Endothelial cell of umbilical vein (primary cell): ENCODE data around the gene TMC6. TPM values are rescaled to one million over a fixed set of nuclear protein-coding genes. Genes with fewer than 3 reads are reported as not detected.

Source experiments
- BruUV-seq: library from RNA; stranded (reverse); fragments of 400-500 nt; replicated peaks from 2 replicates; lab custom pipeline; 2021; lab: Mats Ljungman, UMichigan
- CTCF ChIA-PET: fragments of 300-600, 350-600 bp; sonication (Branson Sonifier 250); formaldehyde crosslinking; loops from one replicate; lab custom pipeline; 2021; ENCODE audit warnings: antibody characterized with exemption, inconsistent platforms; lab: Charles Lee
- POLR2A ChIA-PET: fragments of 300-600, 350-600 bp; sonication (Branson Sonifier 250); formaldehyde crosslinking; loops from one replicate; lab custom pipeline; 2021; ENCODE audit warnings: antibody characterized with exemption, inconsistent platforms; lab: Charles Lee
- DNase-seq: peaks from one replicate; pipeline ENCODE4 v3.0.0-alpha.2; 2011; ENCODE audit warnings: low read depth, low spot score
- FAIRE-seq: peaks from 2 replicates; lab custom pipeline; 2011; peaks lifted over from hg19 to GRCh38; lab: Jason Lieb, UNC
- H2AFZ ChIP-seq: 2 replicates; pipeline ENCODE4 v1.6.0; 2012; ENCODE audit warnings: low read depth, low read length, control low read depth, inconsistent platforms
- H3K27ac ChIP-seq: 2 replicates; pipeline ENCODE4 v1.5.1; 2011; ENCODE audit warnings: low read depth, mild to moderate bottlenecking, control low read depth, low read length, moderate library complexity; ENCODE audit not compliant: insufficient read depth
- H3K27me3 ChIP-seq, 2 experiments: 2 replicates each; pipeline versions ENCODE4 v1.6.0 to v1.6.1; 2011; ENCODE audit warnings: low read length in 2 of 2, mixed read lengths in 1 of 2; ENCODE audit not compliant: control insufficient read depth in 2 of 2, insufficient read depth in 2 of 2
- H3K36me3 ChIP-seq, 2 experiments: 2 replicates in 1 of 2; 3 replicates in 1 of 2; pipeline ENCODE4 v1.5.1; 2011; ENCODE audit warnings: low read length in 2 of 2, mild to moderate bottlenecking in 1 of 2, moderate library complexity in 1 of 2; ENCODE audit not compliant: control insufficient read depth in 2 of 2, insufficient read depth in 2 of 2; ENCODE audit errors: extremely low read depth in 1 of 2
- H3K4me1 ChIP-seq: 3 replicates; pipeline ENCODE4 v1.5.1; 2011; ENCODE audit warnings: mild to moderate bottlenecking, low read length; ENCODE audit not compliant: control insufficient read depth, insufficient read depth; ENCODE audit errors: extremely low read depth
- H3K4me2 ChIP-seq: 2 replicates; pipeline ENCODE4 v1.6.1; 2011; ENCODE audit warnings: low read length, control low read depth, mixed read lengths; ENCODE audit not compliant: insufficient read depth
- H3K4me3 ChIP-seq, 3 experiments: fragments of 200-600 bp in 1 of 3; sonication (generic), shearing (Covaris generic) in 1 of 3; replicated peaks in 1 of 3; 2 replicates each; pipeline ENCODE4 v1.5.1; 2011 to 2016; ENCODE audit warnings: control low read depth in 3 of 3, low read length in 3 of 3, mild to moderate bottlenecking in 2 of 3, inconsistent platforms in 1 of 3, low read depth in 1 of 3, moderate library complexity in 1 of 3; ENCODE audit not compliant: insufficient read depth in 1 of 3
- H3K79me2 ChIP-seq: 2 replicates; pipeline ENCODE4 v1.6.0; 2012; ENCODE audit warnings: low read length, inconsistent platforms; ENCODE audit not compliant: control insufficient read depth, insufficient read depth
- H3K9ac ChIP-seq: replicated peaks from 2 replicates; pipeline ENCODE3; 2011; ENCODE audit warnings: low read length, control low read depth; ENCODE audit not compliant: insufficient read depth; ENCODE audit errors: extremely low read depth
- H3K9me1 ChIP-seq: replicated peaks from 3 replicates; pipeline ENCODE4 v1.6.0; 2011; ENCODE audit warnings: mild to moderate bottlenecking, low read length; ENCODE audit not compliant: control insufficient read depth, insufficient read depth; ENCODE audit errors: extremely low read depth
- H3K9me3 ChIP-seq: replicated peaks from 2 replicates; pipeline ENCODE4 v1.5.1; 2012; ENCODE audit warnings: low read length, inconsistent platforms; ENCODE audit not compliant: control insufficient read depth, insufficient read depth
- H4K20me1 ChIP-seq: replicated peaks from 2 replicates; pipeline ENCODE3; 2011; ENCODE audit warnings: mild to moderate bottlenecking, low read length; ENCODE audit not compliant: control insufficient read depth, insufficient read depth; ENCODE audit errors: extremely low read depth
- EZH2 ChIP-seq: IDR thresholded peaks from 2 replicates; pipeline ENCODE4 v1.6.1; 2012; ENCODE audit warnings: borderline replicate concordance, low read depth, mild to moderate bottlenecking, moderate library complexity, low read length, inconsistent platforms; ENCODE audit not compliant: severe bottlenecking
- GATA2 ChIP-seq: IDR thresholded peaks from 2 replicates; pipeline ENCODE4 v1.7.0; 2011; ENCODE audit warnings: low read depth, mild to moderate bottlenecking, moderate library complexity, mixed read lengths, low read length; ENCODE audit not compliant: insufficient read length, insufficient read depth
- POLR2A ChIP-seq: IDR thresholded peaks from 2 replicates; pipeline ENCODE4 v1.6.1; 2012; ENCODE audit warnings: low read depth, mild to moderate bottlenecking, control low read depth, low read length
- POLR2AphosphoS5 ChIP-seq: IDR thresholded peaks from 2 replicates; pipeline ENCODE4 v1.6.1; 2012; ENCODE audit warnings: low read depth, mild to moderate bottlenecking, control low read depth, low read length, moderate library complexity; ENCODE audit not compliant: insufficient read depth
- dilution Hi-C: fragments of 300-500 bp; cut with MboI; formaldehyde crosslinking; loops from one replicate; pipeline ENCODE4 v1.15.0; 2019; ENCODE audit warnings: low sequenced_read_pairs; ENCODE audit not compliant: extremely low pct_ligation_motif_present
- intact Hi-C: fragments of 100-400 bp; cut with micrococcal nuclease; formaldehyde crosslinking; loops from one replicate; pipeline ENCODE4 v1.10.0; 2022
- polyA plus RNA-seq, 4 experiments: library from polyadenylated mRNA; depleted of rRNA in 3 of 4; stranded (reverse) in 3 of 4; unstranded in 1 of 4; fragments of >200 nt; gene quantifications; 2 replicates each; pipeline versions ENCODE4 v1.2.1 to v1.2.3, GENCODE V29; 2011 to 2012; ENCODE audit warnings: missing spikeins in 1 of 4
- total RNA-seq: library from RNA; stranded (reverse); gene quantifications from 2 replicates; pipeline ENCODE4 v1.2.3, GENCODE V29; 2021
- TF ChIP-seq, protein P1 (sequence below), 2 donors: IDR thresholded peaks; 1 replicate in 1 of 2; 2 replicates in 1 of 2; pipeline ENCODE4 v1.5.1; 2011; ENCODE audit warnings: low read length in 2 of 2, mild to moderate bottlenecking in 2 of 2, moderate library complexity in 2 of 2, control low read depth in 1 of 2, inconsistent platforms in 1 of 2, low read depth in 1 of 2; ENCODE audit not compliant: insufficient read depth in 1 of 2; ENCODE audit errors: extremely low read depth in 1 of 2

Gene TMC6
- total and polyA plus RNA-seq, 2 donors (not counting 3 experiments of a cell fraction or from before 2014, with no cell fraction given), result 23.2 to 72.4 TPM

DNA sequence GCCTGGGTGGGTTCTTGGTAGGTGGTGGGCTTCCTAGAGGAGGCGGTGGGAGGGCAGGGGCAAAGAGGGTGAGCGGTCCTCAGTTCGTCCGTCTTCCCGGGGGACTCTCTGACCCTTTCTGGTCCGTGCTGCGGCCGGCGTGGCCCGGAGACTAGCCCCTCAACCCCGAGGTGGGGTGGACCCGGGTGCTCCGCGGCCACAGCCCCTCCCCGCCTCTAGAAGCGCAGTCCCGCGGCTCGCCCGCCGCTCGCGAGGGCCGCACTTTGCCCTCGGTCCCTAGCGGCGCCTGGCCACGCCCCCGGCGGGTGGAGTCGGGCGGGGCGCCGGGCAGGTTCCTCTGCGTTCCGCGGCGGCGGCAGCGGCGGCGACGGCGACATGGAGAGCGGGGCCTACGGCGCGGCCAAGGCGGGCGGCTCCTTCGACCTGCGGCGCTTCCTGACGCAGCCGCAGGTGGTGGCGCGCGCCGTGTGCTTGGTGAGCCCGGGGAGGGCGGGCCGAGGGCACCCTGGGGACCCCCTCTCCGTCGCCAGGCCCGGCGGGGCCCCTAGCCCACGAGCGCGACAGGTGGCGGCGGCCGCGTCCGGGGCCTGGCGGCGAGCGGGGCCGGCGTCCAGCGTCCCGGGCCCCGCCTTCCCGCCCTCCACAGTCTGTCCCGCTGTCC lies 39.8 kb upstream of the TMC6 start, which contains the start of gene SYNGR2:
SYNGR2 (plus strand) TSS at position 340 of the 661 bp plus-strand sequence; CDS start at position 376, 36 bp downstream.
- Histone ChIP-seq H3K36me3 (peaks cover 0 to 6% of the 10 kb centered on the region in 2 experiments), H3K27ac (no peak within 1 kb of the TSS), H3K9ac (peak within 1 kb of the TSS; percentile 56), H3K79me2 (no peaks in the 10 kb centered on the region), H3K4me2 (peak within 1 kb of the TSS; percentile 59), H2AFZ (peak within 1 kb of the TSS; percentile 53), H3K9me1 (no peaks in the 10 kb centered on the region), H3K9me3 (no peaks in the 10 kb centered on the region), H3K27me3 (no peaks in the 10 kb centered on the region), H4K20me1 (no peaks in the 10 kb centered on the region), H3K4me1 (peaks cover 2% of the 10 kb centered on the region), H3K4me3 (peak within 1 kb of the TSS; percentile 24 to 74 (median 74))
- intact Hi-C loops (loop anchor here (2.0 to 5.0 kb wide), 2 partner anchors 28 to 36 kb away; partner anchors contain the start of gene TMC8), dilution Hi-C loops (no loop called here)
- no TSS peak for BruUV-seq
- peak; percentile 78 for FAIRE-seq
- ChIA-PET POLR2A (no interaction called here), CTCF (interaction anchor here (1.8 kb wide), 1 partner anchor 83 kb away, joined by 8 read pairs; no protein-coding TSS in a partner anchor)
- no peak for TF ChIP-seq GATA2
- TF ChIP-seq POLR2AphosphoS5, result peak; percentile 72
- TF ChIP-seq, protein P1, sequence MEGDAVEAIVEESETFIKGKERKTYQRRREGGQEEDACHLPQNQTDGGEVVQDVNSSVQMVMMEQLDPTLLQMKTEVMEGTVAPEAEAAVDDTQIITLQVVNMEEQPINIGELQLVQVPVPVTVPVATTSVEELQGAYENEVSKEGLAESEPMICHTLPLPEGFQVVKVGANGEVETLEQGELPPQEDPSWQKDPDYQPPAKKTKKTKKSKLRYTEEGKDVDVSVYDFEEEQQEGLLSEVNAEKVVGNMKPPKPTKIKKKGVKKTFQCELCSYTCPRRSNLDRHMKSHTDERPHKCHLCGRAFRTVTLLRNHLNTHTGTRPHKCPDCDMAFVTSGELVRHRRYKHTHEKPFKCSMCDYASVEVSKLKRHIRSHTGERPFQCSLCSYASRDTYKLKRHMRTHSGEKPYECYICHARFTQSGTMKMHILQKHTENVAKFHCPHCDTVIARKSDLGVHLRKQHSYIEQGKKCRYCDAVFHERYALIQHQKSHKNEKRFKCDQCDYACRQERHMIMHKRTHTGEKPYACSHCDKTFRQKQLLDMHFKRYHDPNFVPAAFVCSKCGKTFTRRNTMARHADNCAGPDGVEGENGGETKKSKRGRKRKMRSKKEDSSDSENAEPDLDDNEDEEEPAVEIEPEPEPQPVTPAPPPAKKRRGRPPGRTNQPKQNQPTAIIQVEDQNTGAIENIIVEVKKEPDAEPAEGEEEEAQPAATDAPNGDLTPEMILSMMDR (IDR thresholded peaks at IDR 0.05; ENCODE audit: extremely low read depth in 1 of 2, insufficient read depth in 1 of 2, low read depth in 1 of 2, low read length in 2 of 2), result no peak
- peak; percentile 68 for TF ChIP-seq POLR2A
- TF ChIP-seq EZH2, result no peak
- DNase-seq, result peak; percentile 57
